RWPE2 (cell line): ENCODE measurements around the gene ANK3.
A peak's percentile ranks its signal among the peaks of the same experiment; 100 is the strongest.

Experiments used
- ATAC-seq: fragments of 200-7000 bp; cut with Tn5 transposase; 3 replicates; pipeline ENCODE4 v1.9.1; 2021; ENCODE audit warnings: low read depth
- DNase-seq: peaks from one replicate; pipeline ENCODE4 v3.0.0-alpha.2; 2020; ENCODE audit warnings: low spot score
- H3K27ac ChIP-seq: fragments of 450-650 bp; 2 replicates; pipeline ENCODE4 v1.5.1; 2017; ENCODE audit warnings: mild to moderate bottlenecking; ENCODE audit not compliant: poor library complexity, severe bottlenecking
- H3K27me3 ChIP-seq: fragments of 250-450 bp; sonication (Bioruptor Pico); 2 replicates; pipeline ENCODE4 v1.5.1; 2021; ENCODE audit warnings: mild to moderate bottlenecking, moderate library complexity; ENCODE audit not compliant: insufficient read depth, poor library complexity, severe bottlenecking
- H3K36me3 ChIP-seq: fragments of 250-450 bp; sonication (Bioruptor Pico); 2 replicates; pipeline ENCODE4 v1.5.1; 2020; ENCODE audit warnings: low read depth, mild to moderate bottlenecking, moderate library complexity
- H3K4me1 ChIP-seq: fragments of 250-450 bp; sonication (Bioruptor Pico); 2 replicates; pipeline ENCODE4 v1.5.1; 2021; ENCODE audit warnings: mild to moderate bottlenecking, moderate library complexity; ENCODE audit not compliant: insufficient read depth, poor library complexity, severe bottlenecking
- H3K4me3 ChIP-seq: fragments of 250-450 bp; sonication (Bioruptor Pico); 2 replicates; pipeline ENCODE4 v1.5.1; 2021; ENCODE audit warnings: mild to moderate bottlenecking, moderate library complexity; ENCODE audit not compliant: severe bottlenecking
- H3K9me3 ChIP-seq: fragments of 250-450 bp; sonication (Bioruptor Pico); 2 replicates; pipeline ENCODE4 v1.5.1; 2021; ENCODE audit warnings: mild to moderate bottlenecking, moderate library complexity; ENCODE audit not compliant: severe bottlenecking
- CTCF ChIP-seq: fragments of 450-650 bp; IDR thresholded peaks from one replicate; pipeline ENCODE4 v1.5.1; 2017; ENCODE audit warnings: mild to moderate bottlenecking, moderate library complexity; ENCODE audit not compliant: poor library complexity, severe bottlenecking

Gene ANK3

GRCh38 chr10:60142736-60143135 lies 246.9 kb downstream of the ANK3 start:
- Histone ChIP-seq H3K36me3 (no peaks in the 10 kb centered on the region), H3K27ac (no peak overlapping the region), H3K27me3 (no peaks in the 10 kb centered on the region), H3K4me3 (no peak overlapping the region), H3K9me3 (no peaks in the 10 kb centered on the region), H3K4me1 (peaks cover 20% of the 10 kb centered on the region)
- no peak for ATAC-seq
- DNase-seq = no peak
- TF ChIP-seq CTCF = no peak

GRCh38 chr10:60141896-60142559 lies 247.6 kb downstream of the ANK3 start:
- Histone ChIP-seq H3K36me3 (no peaks in the 10 kb centered on the region), H3K4me1 (peaks cover 26% of the 10 kb centered on the region), H3K27ac (no peak overlapping the region), H3K27me3 (no peaks in the 10 kb centered on the region), H3K4me3 (no peak overlapping the region), H3K9me3 (no peaks in the 10 kb centered on the region)
- no peak for TF ChIP-seq CTCF
- DNase-seq (no peak), ATAC-seq (no peak)

GRCh38 chr10:60140651-60141632 lies 248.7 kb downstream of the ANK3 start:
- H3K27ac ChIP-seq = peak overlapping the region; percentile 32
- peaks cover 26% of the 10 kb centered on the region for H3K4me1 ChIP-seq
- H3K9me3 ChIP-seq = no peaks in the 10 kb centered on the region
- H3K27me3 ChIP-seq = no peaks in the 10 kb centered on the region
- DNase-seq = no peak
- no peaks in the 10 kb centered on the region for H3K36me3 ChIP-seq
- TF ChIP-seq CTCF = no peak
- no peak overlapping the region for H3K4me3 ChIP-seq
- 0 out of 3 replicates have a peak, but pooled peaks have one; percentile 33 for ATAC-seq

- TF ChIP-seq CTCF = no peak
- Histone ChIP-seq H3K9me3 (no peaks in the 10 kb centered on the region), H3K27me3 (no peaks in the 10 kb centered on the region), H3K27ac (peak overlapping the region; percentile 32), H3K4me3 (no peak overlapping the region), H3K36me3 (no peaks in the 10 kb centered on the region), H3K4me1 (peaks cover 26% of the 10 kb centered on the region)
- DNase-seq (no peak), ATAC-seq (peak; percentile 87)
Observed at GRCh38 chr10:60139798-60140566, 249.7 kb downstream of the ANK3 start.
